ENCODE results near the gene EIF3L. TPM values are rescaled to one million over a fixed set of nuclear protein-coding genes. Genes with fewer than 3 reads are reported as not detected.

EIF3L gene
- total RNA-seq, 1 experiment from 2014 or later = 739 TPM

GRCh38 chr22:37805810-37806277, 43.4 kb upstream of the EIF3L start:
- peaks cover 0 to 4% of the 10 kb centered on the region in 2 experiments; a peak in 3 of 5 replicates for H3K9me3 Mint-ChIP-seq
- no CpG with 5 or more reads among the region's 10 CpGs for WGBS (ENCODE audit: extremely low coverage, insufficient read length, low lambda C conversion rate)
- peak overlapping the region; percentile 81 to 93 for H3K4me3 Mint-ChIP-seq
- H3K27me3 Mint-ChIP-seq (ENCODE audit: low read depth) = peaks cover 53% of the 10 kb centered on the region
- Histone ChIP-seq H4K8ac (replicated peaks; ENCODE audit: insufficient read length, low read depth, low read length) (no peak overlapping the region), H2BK5ac (ENCODE audit: insufficient read length, low read length) (no peak overlapping the region), H2BK20ac (ENCODE audit: low read depth, low read length, poor library complexity, severe bottlenecking) (no peak overlapping the region), H3K23ac (ENCODE audit: insufficient read length, low read depth, low read length) (no peak overlapping the region), H3K23me2 (ENCODE audit: insufficient read length, low read depth, low read length, poor library complexity, severe bottlenecking) (peaks cover 54% of the 10 kb centered on the region), H3K56ac (ENCODE audit: insufficient read length, low read depth, low read length) (no peak overlapping the region), H3K27ac (ENCODE audit: insufficient read length, low read depth, low read length) (no peak overlapping the region), H2BK120ac (ENCODE audit: low read depth, low read length, poor library complexity, severe bottlenecking) (no peak overlapping the region), H3K4me2 (ENCODE audit: insufficient read depth, insufficient read length, low read length) (peak overlapping the region; percentile 87), H3K4me1 (ENCODE audit: insufficient read depth, low read length) (no peaks in the 10 kb centered on the region; the same call in 1 of the 2 replicates), H3K14ac (ENCODE audit: insufficient read depth, low read length) (no peak overlapping the region), H3K4ac (ENCODE audit: low read depth, low read length) (no peak overlapping the region), H2BK15ac (ENCODE audit: low read depth, low read length) (no peak overlapping the region), H4K91ac (ENCODE audit: insufficient read length, low read depth, low read length) (no peak overlapping the region), H3T11ph (ENCODE audit: low read length) (no peak overlapping the region), H4K20me1 (ENCODE audit: control insufficient read depth, insufficient read depth, insufficient read length) (no peaks in the 10 kb centered on the region), H3K18ac (ENCODE audit: insufficient read length, low read depth, low read length) (peak overlapping the region; percentile 72), H2BK12ac (ENCODE audit: insufficient read length, low read depth, low read length) (no peak overlapping the region), H3K79me1 (ENCODE audit: insufficient read depth, low read depth, low read length, poor library complexity, severe bottlenecking) (peaks cover 2% of the 10 kb centered on the region), H4K5ac (ENCODE audit: insufficient read length, low read depth, low read length) (no peak overlapping the region), H3K27me3 (ENCODE audit: insufficient read depth, low read length) (peaks cover 13% of the 10 kb centered on the region; the same call in 1 of the 2 replicates), H2AFZ (ENCODE audit: low read length) (no peak overlapping the region), H3K9ac (ENCODE audit: extremely low read depth, insufficient read length, low read length) (peak overlapping the region; percentile 65), H3K9me3 (ENCODE audit: control insufficient read depth, low read depth, low read length) (no peaks in the 10 kb centered on the region), H3K79me2 (ENCODE audit: insufficient read depth, low read length) (peaks cover 2% of the 10 kb centered on the region; the same call in 1 of the 2 replicates), H2AK5ac (ENCODE audit: insufficient read length, low read length) (no peak overlapping the region)
- H3K27ac Mint-ChIP-seq = no peak overlapping the region
- TF ChIP-seq, protein P1, sequence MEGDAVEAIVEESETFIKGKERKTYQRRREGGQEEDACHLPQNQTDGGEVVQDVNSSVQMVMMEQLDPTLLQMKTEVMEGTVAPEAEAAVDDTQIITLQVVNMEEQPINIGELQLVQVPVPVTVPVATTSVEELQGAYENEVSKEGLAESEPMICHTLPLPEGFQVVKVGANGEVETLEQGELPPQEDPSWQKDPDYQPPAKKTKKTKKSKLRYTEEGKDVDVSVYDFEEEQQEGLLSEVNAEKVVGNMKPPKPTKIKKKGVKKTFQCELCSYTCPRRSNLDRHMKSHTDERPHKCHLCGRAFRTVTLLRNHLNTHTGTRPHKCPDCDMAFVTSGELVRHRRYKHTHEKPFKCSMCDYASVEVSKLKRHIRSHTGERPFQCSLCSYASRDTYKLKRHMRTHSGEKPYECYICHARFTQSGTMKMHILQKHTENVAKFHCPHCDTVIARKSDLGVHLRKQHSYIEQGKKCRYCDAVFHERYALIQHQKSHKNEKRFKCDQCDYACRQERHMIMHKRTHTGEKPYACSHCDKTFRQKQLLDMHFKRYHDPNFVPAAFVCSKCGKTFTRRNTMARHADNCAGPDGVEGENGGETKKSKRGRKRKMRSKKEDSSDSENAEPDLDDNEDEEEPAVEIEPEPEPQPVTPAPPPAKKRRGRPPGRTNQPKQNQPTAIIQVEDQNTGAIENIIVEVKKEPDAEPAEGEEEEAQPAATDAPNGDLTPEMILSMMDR (conservative IDR thresholded peaks at IDR 0.05) = no peak
- peaks cover 0 to 4% (median 0%) of the 10 kb centered on the region in 3 experiments; a peak in 2 of 7 replicates for H3K36me3 Mint-ChIP-seq (ENCODE audit: insufficient read depth in 1 of 3, low read depth in 3 of 3)
- H3K4me1 Mint-ChIP-seq = peaks cover 35 to 43% of the 10 kb centered on the region in 2 experiments
- no peak for DNase-seq

All from H9 (cell line).